SK-N-SH treated with all-trans-retinoic acid at 6 μM for 48 hours (cell line): ENCODE data around the gene TRUB1.

Experiments used
- ESRRG ChIP-seq: fragments of 250-450 bp; sonication (Bioruptor Pico); IDR thresholded peaks from 2 replicates; pipeline ENCODE4 v1.6.1; 2021; ENCODE audit warnings: mild to moderate bottlenecking
- ISL1 ChIP-seq: fragments of 250-450 bp; sonication (Bioruptor Pico); IDR thresholded peaks from 2 replicates; pipeline ENCODE4 v2.1.2; 2022; ENCODE audit warnings: mild to moderate bottlenecking, moderate library complexity
- POU6F1 ChIP-seq: fragments of 250-450 bp; sonication (Bioruptor Pico); IDR thresholded peaks from 2 replicates; pipeline ENCODE4 v1.8.0; 2021; ENCODE audit warnings: low read depth, mild to moderate bottlenecking, moderate library complexity, borderline replicate concordance
- RARB ChIP-seq: fragments of 250-450 bp; sonication (Bioruptor Pico); IDR thresholded peaks from 2 replicates; pipeline ENCODE4 v1.8.0; 2021; ENCODE audit warnings: mild to moderate bottlenecking, moderate library complexity
- TOX ChIP-seq: fragments of 250-450 bp; sonication (Bioruptor Pico); IDR thresholded peaks from 2 replicates; pipeline ENCODE4 v1.8.0; 2021; ENCODE audit warnings: mild to moderate bottlenecking, moderate library complexity, borderline replicate concordance
- ZFP3 ChIP-seq: fragments of 250-450 bp; sonication (Bioruptor Pico); IDR thresholded peaks from 2 replicates; pipeline ENCODE4 v1.5.0; 2020; ENCODE audit warnings: mild to moderate bottlenecking, moderate library complexity

- TF ChIP-seq POU6F1 (no peak), ISL1 (CRISPR knock-in tag) (no peak), ZFP3 (CRISPR knock-in tag) (no peak), ESRRG (CRISPR knock-in tag) (no peak), TOX (CRISPR knock-in tag) (no peak), RARB (no peak)
These were observed 5.0 kb downstream of the TRUB1 start for GRCh38 chr10:114943000-114943399.
